Stimulated activated naive CD4-positive, alpha-beta T cell treated with Interleukin-2 at 50 U/mL for 16 hours (primary cell): ENCODE measurements around the gene CNBP.
A peak's percentile ranks its signal among the peaks of the same experiment; 100 is the strongest.
"Not testable (repeated sequence)": the region's sequence is repeated elsewhere in the genome, so short reads cannot be mapped to it uniquely, and the experiment has no call there.

Experiments
- DNase-seq: peaks from one replicate; lab custom pipeline; 2025; lab: John Stamatoyannopoulos, UW

CNBP gene

GRCh38 chr3:129183569-129184395 is at the start of gene CNBP:
CNBP (minus strand) TSS chr3:129183896; CDS start chr3:129171757, 12,139 bp downstream.
- peak; percentile 91 for DNase-seq

GRCh38 chr3:129231331-129232119 is 47.8 kb upstream of the CNBP start:
- DNase-seq, result no peak

GRCh38 chr3:129230311-129231019 is 46.8 kb upstream of the CNBP start:
- DNase-seq, result peak; percentile 5

- no peak for DNase-seq
These were observed 45.3 kb upstream of the CNBP start for GRCh38 chr3:129228891-129229585.

GRCh38 chr3:129226374-129226773 is 42.7 kb upstream of the CNBP start:
- DNase-seq, result peak; percentile 6

- no peak for DNase-seq
These were observed 41.3 kb upstream of the CNBP start for GRCh38 chr3:129224984-129225393.

GRCh38 chr3:129224387-129224786 is 40.7 kb upstream of the CNBP start:
- DNase-seq, result not testable (repeated sequence)

- DNase-seq, result no peak
These were observed 35.0 kb upstream of the CNBP start for GRCh38 chr3:129218742-129219141.

- no peak for DNase-seq
These were observed 29.5 kb upstream of the CNBP start for GRCh38 chr3:129213238-129213637.

- no peak for DNase-seq
These were observed 28.1 kb upstream of the CNBP start for GRCh38 chr3:129211772-129212171.

- DNase-seq, result no peak
These were observed 27.6 kb upstream of the CNBP start for GRCh38 chr3:129211345-129211744.

- DNase-seq, result no peak
These were observed 23.8 kb upstream of the CNBP start for GRCh38 chr3:129207479-129207878.

GRCh38 chr3:129205109-129205832 is 21.6 kb upstream of the CNBP start:
- no peak for DNase-seq

GRCh38 chr3:129204473-129204872 is 20.8 kb upstream of the CNBP start:
- no peak for DNase-seq

GRCh38 chr3:129199366-129199765 is 15.7 kb upstream of the CNBP start:
- no peak for DNase-seq

- DNase-seq, result no peak
These were observed 13.6 kb upstream of the CNBP start for GRCh38 chr3:129197321-129197720.

GRCh38 chr3:129196601-129197000 is 12.9 kb upstream of the CNBP start:
- no peak for DNase-seq

- DNase-seq, result no peak
These were observed 12.1 kb upstream of the CNBP start for GRCh38 chr3:129195731-129196256.

- not testable (repeated sequence) for DNase-seq
These were observed 6.1 kb upstream of the CNBP start for GRCh38 chr3:129189793-129190192.

GRCh38 chr3:129187857-129188256 is 4.2 kb upstream of the CNBP start:
- no peak for DNase-seq

GRCh38 chr3:129185783-129186182 is 2.1 kb upstream of the CNBP start:
- no peak for DNase-seq
